Stomach smooth muscle (tissue), 2 donors: Measurements from ENCODE around the gene HIGD1B.

Experiments used
- H3K27ac ChIP-seq: one replicate; pipeline ENCODE4 v1.7.0; 2013; ENCODE audit warnings: mild to moderate bottlenecking, low read length, inconsistent platforms
- H3K27me3 ChIP-seq, 2 donors: one replicate each; pipeline ENCODE4 v1.7.0; 2013; ENCODE audit warnings: low read length in 2 of 2; ENCODE audit not compliant: insufficient read depth in 2 of 2, control insufficient read depth in 1 of 2
- H3K36me3 ChIP-seq, 2 donors: one replicate each; pipeline ENCODE4 v1.7.0; 2013; ENCODE audit warnings: low read length in 2 of 2; ENCODE audit not compliant: control insufficient read depth in 2 of 2, insufficient read depth in 2 of 2
- H3K4me1 ChIP-seq: one replicate; pipeline ENCODE4 v1.7.0; 2013; ENCODE audit warnings: low read length; ENCODE audit not compliant: control insufficient read depth, insufficient read depth
- H3K4me3 ChIP-seq, 2 donors: one replicate each; pipeline ENCODE4 v1.7.0; 2013; ENCODE audit warnings: low read length in 2 of 2
- H3K9ac ChIP-seq, 2 donors: one replicate each; pipeline ENCODE4 v1.7.0; 2013; ENCODE audit warnings: low read length in 2 of 2, mild to moderate bottlenecking in 1 of 2
- H3K9me3 ChIP-seq, 2 donors: one replicate each; pipeline ENCODE4 v1.7.0; 2013; ENCODE audit warnings: low read length in 2 of 2; ENCODE audit not compliant: control insufficient read depth in 2 of 2
- donor health status: healthy.
- donor health status: Pancreatic carcinoma.

Gene HIGD1B

GRCh38 chr17:44878627-44879221, 31.0 kb downstream of the HIGD1B start:
- Histone ChIP-seq H3K27me3 (no peaks in the 10 kb centered on the region), H3K9ac (no peak overlapping the region), H3K36me3 (peaks cover 55 to 57% of the 10 kb centered on the region in 2 donors), H3K27ac (no peak overlapping the region), H3K9me3 (no peaks in the 10 kb centered on the region), H3K4me1 (no peaks in the 10 kb centered on the region), H3K4me3 (no peak overlapping the region)

GRCh38 chr17:44879376-44879775, 31.7 kb downstream of the HIGD1B start:
- no peak overlapping the region for H3K27ac ChIP-seq
- no peak overlapping the region for H3K4me3 ChIP-seq
- no peaks in the 10 kb centered on the region for H3K4me1 ChIP-seq
- no peak overlapping the region for H3K9ac ChIP-seq
- H3K9me3 ChIP-seq, result no peaks in the 10 kb centered on the region
- peaks cover 54 to 55% of the 10 kb centered on the region in 2 donors for H3K36me3 ChIP-seq
- no peaks in the 10 kb centered on the region for H3K27me3 ChIP-seq

- Histone ChIP-seq H3K27ac (no peak overlapping the region), H3K9me3 (no peaks in the 10 kb centered on the region), H3K4me1 (no peaks in the 10 kb centered on the region), H3K9ac (no peak overlapping the region), H3K27me3 (no peaks in the 10 kb centered on the region), H3K36me3 (peaks cover 56 to 58% of the 10 kb centered on the region in 2 donors), H3K4me3 (no peak overlapping the region)
These were observed 32.4 kb downstream of the HIGD1B start for GRCh38 chr17:44880062-44880461.

GRCh38 chr17:44881145-44881544, 33.5 kb downstream of the HIGD1B start:
- H3K27ac ChIP-seq, result no peak overlapping the region
- no peak overlapping the region for H3K9ac ChIP-seq
- peaks cover 53 to 59% of the 10 kb centered on the region in 2 donors for H3K36me3 ChIP-seq

GRCh38 chr17:44884941-44885340, 37.3 kb downstream of the HIGD1B start:
- Histone ChIP-seq H3K9ac (no peak overlapping the region), H3K4me3 (no peak overlapping the region), H3K9me3 (no peaks in the 10 kb centered on the region), H3K4me1 (no peaks in the 10 kb centered on the region), H3K27ac (no peak overlapping the region), H3K27me3 (no peaks in the 10 kb centered on the region), H3K36me3 (peaks cover 48 to 57% of the 10 kb centered on the region in 2 donors)

More at GRCh38 chr17:44881145-44881544, 33.5 kb downstream of the HIGD1B start:
- Histone ChIP-seq H3K4me1 (no peaks in the 10 kb centered on the region), H3K27me3 (no peaks in the 10 kb centered on the region), H3K9me3 (no peaks in the 10 kb centered on the region), H3K4me3 (no peak overlapping the region)

GRCh38 chr17:44887016-44887415, 39.3 kb downstream of the HIGD1B start:
- Histone ChIP-seq H3K27me3 (no peaks in the 10 kb centered on the region), H3K9me3 (no peaks in the 10 kb centered on the region), H3K27ac (no peak overlapping the region), H3K9ac (no peak overlapping the region), H3K4me3 (no peak overlapping the region), H3K4me1 (no peaks in the 10 kb centered on the region), H3K36me3 (peaks cover 35 to 46% of the 10 kb centered on the region in 2 donors)

- Histone ChIP-seq H3K9ac (no peak overlapping the region), H3K27me3 (no peaks in the 10 kb centered on the region), H3K27ac (no peak overlapping the region), H3K4me1 (no peaks in the 10 kb centered on the region), H3K36me3 (peaks cover 23 to 39% of the 10 kb centered on the region in 2 donors), H3K4me3 (no peak overlapping the region), H3K9me3 (no peaks in the 10 kb centered on the region)
These were observed 40.6 kb downstream of the HIGD1B start for GRCh38 chr17:44887971-44888954.

- no peaks in the 10 kb centered on the region for H3K9me3 ChIP-seq
- H3K9ac ChIP-seq, result no peak overlapping the region
- no peak overlapping the region for H3K27ac ChIP-seq
- no peaks in the 10 kb centered on the region for H3K4me1 ChIP-seq
- no peaks in the 10 kb centered on the region for H3K27me3 ChIP-seq
- H3K4me3 ChIP-seq, result no peak overlapping the region
- H3K36me3 ChIP-seq, result peaks cover 18 to 36% of the 10 kb centered on the region in 2 donors
These were observed 41.3 kb downstream of the HIGD1B start for GRCh38 chr17:44889003-44889402.

- H3K4me1 ChIP-seq, result no peaks in the 10 kb centered on the region
- peaks cover 11 to 15% of the 10 kb centered on the region in 2 donors for H3K36me3 ChIP-seq
- no peak overlapping the region for H3K4me3 ChIP-seq
- no peaks in the 10 kb centered on the region for H3K27me3 ChIP-seq
- no peak overlapping the region for H3K9ac ChIP-seq
- H3K27ac ChIP-seq, result no peak overlapping the region
- no peaks in the 10 kb centered on the region for H3K9me3 ChIP-seq
These were observed 44.6 kb downstream of the HIGD1B start for GRCh38 chr17:44892250-44892649.

- peaks cover 8 to 9% of the 10 kb centered on the region in 2 donors for H3K36me3 ChIP-seq
- H3K27ac ChIP-seq, result no peak overlapping the region
- no peak overlapping the region for H3K4me3 ChIP-seq
- no peak overlapping the region for H3K9ac ChIP-seq
- H3K4me1 ChIP-seq, result peaks cover 14% of the 10 kb centered on the region
- no peaks in the 10 kb centered on the region for H3K27me3 ChIP-seq
- no peaks in the 10 kb centered on the region for H3K9me3 ChIP-seq
These were observed 47.0 kb downstream of the HIGD1B start for GRCh38 chr17:44894642-44895041.

- peak overlapping the region; percentile 96 to 100 for H3K9ac ChIP-seq
- H3K4me3 ChIP-seq, result peak overlapping the region; percentile 100
- peak overlapping the region; percentile 97 for H3K27ac ChIP-seq
- no peaks in the 10 kb centered on the region for H3K27me3 ChIP-seq
- peaks cover 2 to 9% of the 10 kb centered on the region in 2 donors for H3K36me3 ChIP-seq
- H3K4me1 ChIP-seq, result peaks cover 35% of the 10 kb centered on the region
- no peaks in the 10 kb centered on the region for H3K9me3 ChIP-seq
These were observed 51.0 kb downstream of the HIGD1B start for GRCh38 chr17:44898768-44899073.
